ENCODE results near the gene CLCN7. TPM values are rescaled to one million over a fixed set of nuclear protein-coding genes. Genes with fewer than 3 reads are reported as not detected.

Gene CLCN7
- total and polyA plus RNA-seq, 9 of the 15 experiments (the other 6 are each of a cell fraction or from before 2014, with no cell fraction given) = 0.06 to 126 (median 18.7) TPM

DNA sequence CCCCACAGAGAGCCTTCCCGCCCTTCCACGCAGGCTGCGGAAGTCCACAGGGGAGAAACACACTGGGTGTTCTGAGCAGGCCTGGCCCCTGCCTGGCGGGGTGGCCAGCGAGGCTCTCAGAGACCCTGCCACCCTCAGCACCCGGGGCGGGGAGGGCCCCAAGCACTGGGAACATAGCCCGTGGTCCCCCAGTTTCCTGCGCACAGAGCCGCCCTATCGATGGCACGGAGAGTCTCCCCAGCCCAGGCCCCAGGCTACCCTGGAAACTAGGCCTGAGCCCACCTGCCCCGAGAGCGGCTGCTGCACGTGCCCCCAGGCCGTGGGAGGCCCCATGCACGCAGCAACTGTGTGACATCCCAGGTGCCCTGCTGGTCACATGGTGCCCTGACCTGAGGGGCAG, 20.3 kb downstream of the CLCN7 start:
- TF ChIP-seq RFX5 (IDR thresholded peaks at IDR 0.05; ENCODE audit: low read depth, low read length) (no peak), GATA2 (CRISPR knock-in tag; IDR thresholded peaks at IDR 0.05) (no peak), ZBTB1 (CRISPR knock-in tag; IDR thresholded peaks at IDR 0.05; ENCODE audit: borderline replicate concordance, low read depth) (no peak), POLR2G (IDR thresholded peaks at IDR 0.05; ENCODE audit: low read depth, low read length) (peak; percentile 24; the same call in 1 of the 2 replicates), XRCC4 (IDR thresholded peaks at IDR 0.05; ENCODE audit: extremely low read depth, insufficient read depth, insufficient read length) (no peak), ZC3H8 (IDR thresholded peaks at IDR 0.05) (no peak)
- TF ChIP-seq, protein P1, sequence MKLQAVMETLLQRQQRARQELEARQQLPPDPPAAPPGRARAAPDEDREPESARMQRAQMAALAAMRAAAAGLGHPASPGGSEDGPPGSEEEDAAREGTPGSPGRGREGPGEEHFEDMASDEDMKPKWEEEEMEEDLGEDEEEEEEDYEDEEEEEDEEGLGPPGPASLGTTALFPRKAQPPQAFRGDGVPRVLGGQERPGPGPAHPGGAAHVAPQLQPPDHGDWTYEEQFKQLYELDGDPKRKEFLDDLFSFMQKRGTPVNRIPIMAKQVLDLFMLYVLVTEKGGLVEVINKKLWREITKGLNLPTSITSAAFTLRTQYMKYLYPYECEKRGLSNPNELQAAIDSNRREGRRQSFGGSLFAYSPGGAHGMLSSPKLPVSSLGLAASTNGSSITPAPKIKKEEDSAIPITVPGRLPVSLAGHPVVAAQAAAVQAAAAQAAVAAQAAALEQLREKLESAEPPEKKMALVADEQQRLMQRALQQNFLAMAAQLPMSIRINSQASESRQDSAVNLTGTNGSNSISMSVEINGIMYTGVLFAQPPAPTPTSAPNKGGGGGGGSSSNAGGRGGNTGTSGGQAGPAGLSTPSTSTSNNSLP (IDR thresholded peaks at IDR 0.05; ENCODE audit: borderline replicate concordance, low read depth, low read length) = no peak
- TF ChIP-seq, protein P2, sequence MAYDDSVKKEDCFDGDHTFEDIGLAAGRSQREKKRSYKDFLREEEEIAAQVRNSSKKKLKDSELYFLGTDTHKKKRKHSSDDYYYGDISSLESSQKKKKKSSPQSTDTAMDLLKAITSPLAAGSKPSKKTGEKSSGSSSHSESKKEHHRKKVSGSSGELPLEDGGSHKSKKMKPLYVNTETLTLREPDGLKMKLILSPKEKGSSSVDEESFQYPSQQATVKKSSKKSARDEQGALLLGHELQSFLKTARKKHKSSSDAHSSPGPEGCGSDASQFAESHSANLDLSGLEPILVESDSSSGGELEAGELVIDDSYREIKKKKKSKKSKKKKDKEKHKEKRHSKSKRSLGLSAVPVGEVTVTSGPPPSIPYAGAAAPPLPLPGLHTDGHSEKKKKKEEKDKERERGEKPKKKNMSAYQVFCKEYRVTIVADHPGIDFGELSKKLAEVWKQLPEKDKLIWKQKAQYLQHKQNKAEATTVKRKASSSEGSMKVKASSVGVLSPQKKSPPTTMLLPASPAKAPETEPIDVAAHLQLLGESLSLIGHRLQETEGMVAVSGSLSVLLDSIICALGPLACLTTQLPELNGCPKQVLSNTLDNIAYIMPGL (CRISPR knock-in tag; IDR thresholded peaks at IDR 0.05) = no peak
- ChIA-PET CTCF (ENCODE audit: low intra/inter-chr PET ratio) (interaction anchor here (0.5 kb wide), 1 partner anchor 158 kb away, joined by 4 read pairs; no protein-coding TSS in a partner anchor), POLR2A (interaction anchor here (0.9 to 1.4 kb wide), 4 partner anchors 8 to 16 kb away, joined by 3 to 4 read pairs (median 3); no protein-coding TSS in a partner anchor)
- 96% methylated on average over 10 of the region's 17 CpGs for WGBS (ENCODE audit: insufficient coverage, low coverage, missing lambda C conversion rate)
- intact Hi-C loops (cut with micrococcal nuclease) (no loop called here), in situ Hi-C loops (cut with MboI) (no loop called here)
- peaks cover 78% of the 10 kb centered on the region; the same call in 2 of the 3 replicates for H3K36me3 ChIP-seq (ENCODE audit: control insufficient read depth, insufficient read depth, low read length)
- no peak overlapping the region; a peak in 1 of 4 replicates for H3K9ac ChIP-seq (ENCODE audit: insufficient read depth in 1 of 2, low read depth in 2 of 2, low read length in 2 of 2)
- H3K9me3 ChIP-seq (replicated peaks; ENCODE audit: control insufficient read depth, insufficient read depth, low read depth, low read length) = no peaks in the 10 kb centered on the region
- H3K27ac ChIP-seq (ENCODE audit: extremely low read depth, low read depth, low read length) = no peak overlapping the region
- peaks cover 0 to 27% of the 10 kb centered on the region in 2 experiments; a peak in 2 of 5 replicates for H3K4me1 ChIP-seq (replicated peaks in 1 of 2; ENCODE audit: control insufficient read depth in 2 of 2, insufficient read depth in 2 of 2, low read length in 2 of 2)
- no peak overlapping the region for H2AFZ ChIP-seq (ENCODE audit: low read depth, low read length)
- DNase-seq (ENCODE audit: extremely low read depth in 1 of 4, low spot score in 3 of 4) = no peak
- BruUV-seq (replicated peaks) = no TSS peak
- no peak overlapping the region for H3K4me2 ChIP-seq (ENCODE audit: insufficient read depth, low read length)
- H4K20me1 ChIP-seq (replicated peaks; ENCODE audit: control insufficient read depth, insufficient read depth, low read length) = 0 out of 2 replicates have a peak, but pooled peaks cover 5% of the 10 kb centered on the region
- no peaks in the 10 kb centered on the region for H3K27me3 ChIP-seq (ENCODE audit: control insufficient read depth in 2 of 2, insufficient read depth in 2 of 2, low read length in 2 of 2)
- FAIRE-seq = no peak
- no peaks in the 10 kb centered on the region for H3K79me2 ChIP-seq (ENCODE audit: control insufficient read depth, insufficient read depth, low read length)
- ATAC-seq = no peak
- no peak overlapping the region for H3K4me3 ChIP-seq
- H3K9me1 ChIP-seq (ENCODE audit: control insufficient read depth, insufficient read depth, low read length) = peaks cover 2% of the 10 kb centered on the region

Data from K562 (cell line).